ENCODE results near the gene MAJIN.

MAJIN gene

GRCh38 chr11:64932324-64932723 lies 39.6 kb downstream of the MAJIN start:
- ATAC-seq = no peak
- DNase-seq = no peak

- ATAC-seq = no peak
These were observed 40.6 kb downstream of the MAJIN start for GRCh38 chr11:64931290-64931689.

GRCh38 chr11:64930340-64930739 lies 41.6 kb downstream of the MAJIN start:
- ATAC-seq (no peak), DNase-seq (no peak)

More at GRCh38 chr11:64931290-64931689, 40.6 kb downstream of the MAJIN start:
- DNase-seq = no peak

DNA sequence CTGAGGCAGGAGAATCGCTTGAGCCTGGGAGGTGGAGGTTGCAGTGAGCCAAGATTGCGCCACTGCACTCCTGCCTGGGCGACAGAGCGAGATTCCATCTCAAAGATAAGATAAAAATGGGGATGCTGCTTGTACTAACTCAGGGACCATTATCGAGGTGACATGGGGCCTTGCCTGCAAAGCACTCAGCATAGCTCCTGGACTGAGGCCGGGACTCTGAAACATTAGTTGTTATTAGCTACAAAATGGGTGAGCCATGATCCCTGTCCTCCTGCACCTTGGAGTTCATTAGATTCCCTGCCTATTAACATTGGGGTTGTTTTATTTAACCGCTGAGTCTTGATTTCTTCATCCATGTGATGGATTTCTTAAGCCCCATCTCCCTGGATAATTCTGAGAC lies 42.3 kb downstream of the MAJIN start:
- ATAC-seq = no peak
- DNase-seq = no peak

DNA sequence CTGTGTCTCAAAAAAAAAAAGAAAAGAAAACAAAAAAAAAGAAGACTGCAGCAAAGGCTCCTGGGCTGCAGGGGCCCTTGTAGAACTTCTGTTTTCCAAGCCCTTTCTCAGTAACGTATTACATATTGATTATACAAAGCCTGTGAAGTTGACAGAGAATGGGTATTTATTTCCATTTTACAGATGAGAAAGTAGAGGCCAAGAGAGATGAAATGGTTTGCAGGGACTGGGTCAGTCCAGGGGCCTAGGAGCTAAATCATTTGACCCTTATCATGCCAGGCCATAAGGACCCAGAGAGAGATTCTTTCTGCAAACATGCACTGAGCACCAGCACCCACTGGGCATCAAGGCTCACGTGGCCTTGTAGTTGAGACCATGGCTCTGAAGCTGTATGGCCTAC lies 43.0 kb downstream of the MAJIN start:
- no peak for DNase-seq
- ATAC-seq = no peak

DNA sequence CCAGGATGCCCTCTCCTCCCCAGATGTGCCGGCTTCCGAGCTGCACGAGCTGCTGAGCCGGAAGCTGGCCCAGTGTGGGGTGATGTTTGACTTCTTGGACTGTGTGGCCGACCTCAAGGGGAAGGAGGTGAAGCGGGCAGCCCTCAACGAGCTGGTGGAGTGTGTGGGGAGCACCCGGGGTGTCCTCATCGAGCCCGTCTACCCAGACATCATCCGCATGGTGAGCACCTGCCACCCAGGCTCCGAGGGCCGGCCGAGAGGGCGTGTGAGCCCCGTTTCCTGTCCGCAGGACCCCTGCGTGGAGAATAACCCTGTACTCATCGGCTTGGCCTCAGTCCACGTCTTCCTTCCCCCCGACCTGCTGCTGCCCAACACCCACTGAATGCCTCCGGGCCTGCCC lies 45.2 kb downstream of the MAJIN start:
- no peak for DNase-seq
- no peak for ATAC-seq

DNA sequence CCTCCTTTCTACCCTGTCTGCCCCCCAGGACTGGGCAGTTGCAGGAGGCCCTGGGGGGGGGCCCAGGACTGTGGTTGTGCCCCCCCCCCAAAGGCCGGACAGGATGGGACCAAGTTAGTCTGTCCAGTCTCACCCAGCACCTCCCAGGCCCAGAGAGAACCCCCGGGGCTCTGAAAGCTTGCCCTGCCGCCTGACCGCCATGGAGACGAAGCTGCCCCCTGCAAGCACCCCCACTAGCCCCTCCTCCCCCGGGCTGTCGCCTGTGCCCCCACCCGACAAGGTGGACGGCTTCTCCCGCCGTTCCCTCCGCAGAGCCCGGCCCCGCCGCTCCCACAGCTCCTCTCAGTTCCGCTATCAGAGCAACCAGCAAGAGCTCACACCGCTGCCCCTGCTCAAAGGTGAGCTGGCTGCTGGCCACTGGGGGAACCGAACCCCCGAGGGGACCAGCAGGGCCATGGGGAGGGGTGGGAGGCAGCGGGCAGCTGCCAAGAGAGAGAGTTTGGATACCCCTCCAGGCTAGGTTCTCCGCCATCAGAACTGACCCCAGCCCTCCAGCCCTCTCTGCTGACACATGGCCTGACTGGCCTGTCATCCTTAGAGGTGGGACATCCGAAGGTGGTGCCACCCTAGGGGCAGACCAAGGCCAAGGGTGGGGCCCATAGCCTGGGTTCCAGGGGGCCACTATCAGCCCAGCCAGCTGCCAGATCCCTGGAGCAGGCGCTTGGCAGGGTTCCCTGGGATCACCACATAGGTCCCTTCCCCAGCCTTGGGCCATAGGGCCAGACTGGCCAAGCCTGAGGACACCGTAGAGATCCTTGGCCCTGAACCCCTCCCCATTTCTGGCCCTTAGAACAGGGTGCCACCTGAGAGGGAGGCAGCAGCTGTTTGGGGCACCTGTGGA lies 46.1 kb downstream of the MAJIN start:
- no peak for DNase-seq
- no peak for ATAC-seq

GRCh38 chr11:64924910-64925284 lies 47.0 kb downstream of the MAJIN start:
- DNase-seq = peak; percentile 31

DNA sequence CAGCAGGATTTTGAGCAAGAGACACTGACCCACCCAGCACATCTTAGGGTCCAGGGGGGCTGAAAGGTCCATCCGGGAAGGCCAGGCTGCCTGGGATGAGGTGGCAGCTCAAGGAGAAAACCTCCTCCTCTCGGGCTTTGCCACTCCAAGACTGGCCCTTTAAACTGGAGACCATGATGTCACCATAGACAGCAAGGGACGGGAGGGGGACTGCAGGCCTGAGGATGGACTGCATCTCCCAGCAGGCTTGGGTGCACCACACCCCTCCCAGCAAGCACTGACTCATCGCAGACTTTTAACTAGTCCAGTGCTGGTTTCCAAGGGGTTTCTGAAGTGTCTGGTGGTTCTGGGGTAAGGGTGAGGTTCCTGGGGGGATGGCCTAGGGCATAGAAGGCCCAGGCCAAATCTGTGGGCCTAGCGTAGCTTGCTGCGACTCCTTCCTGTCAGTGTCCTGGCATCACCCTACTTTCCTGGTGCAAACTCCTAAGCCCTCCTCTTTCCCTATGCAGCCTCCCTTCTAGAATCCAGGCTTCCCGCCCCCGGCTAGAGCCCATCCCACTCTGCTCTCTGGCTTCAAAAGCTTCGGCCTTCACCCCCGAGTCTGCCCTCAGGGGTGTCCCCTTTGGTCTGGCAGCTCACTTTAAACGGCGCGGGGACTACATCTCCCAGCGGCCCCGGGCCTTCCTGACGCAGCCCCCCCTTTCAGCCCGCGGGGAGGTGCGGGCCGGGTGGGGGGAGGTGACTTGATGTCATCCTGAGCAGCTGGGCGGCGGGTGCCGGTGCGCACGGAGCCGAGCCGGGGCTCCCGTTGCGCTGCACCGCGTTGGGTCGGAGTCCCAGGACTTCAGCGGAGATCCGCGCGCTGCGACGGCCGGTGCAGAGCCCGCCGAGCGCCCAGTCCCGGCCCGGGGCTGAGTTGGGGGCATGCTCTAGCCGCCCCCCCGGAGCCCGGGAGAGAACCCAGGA lies 47.7 kb downstream of the MAJIN start, which contains the start of gene PPP2R5B:
PPP2R5B (plus strand) TSS at position 746 of the 966 bp plus-strand sequence. CDS start 1,046 bp downstream, outside the sequence.
- ATAC-seq (peak; percentile 95), DNase-seq (peak; percentile 89)

More at GRCh38 chr11:64924910-64925284, 47.0 kb downstream of the MAJIN start:
- ATAC-seq = no peak

DNA sequence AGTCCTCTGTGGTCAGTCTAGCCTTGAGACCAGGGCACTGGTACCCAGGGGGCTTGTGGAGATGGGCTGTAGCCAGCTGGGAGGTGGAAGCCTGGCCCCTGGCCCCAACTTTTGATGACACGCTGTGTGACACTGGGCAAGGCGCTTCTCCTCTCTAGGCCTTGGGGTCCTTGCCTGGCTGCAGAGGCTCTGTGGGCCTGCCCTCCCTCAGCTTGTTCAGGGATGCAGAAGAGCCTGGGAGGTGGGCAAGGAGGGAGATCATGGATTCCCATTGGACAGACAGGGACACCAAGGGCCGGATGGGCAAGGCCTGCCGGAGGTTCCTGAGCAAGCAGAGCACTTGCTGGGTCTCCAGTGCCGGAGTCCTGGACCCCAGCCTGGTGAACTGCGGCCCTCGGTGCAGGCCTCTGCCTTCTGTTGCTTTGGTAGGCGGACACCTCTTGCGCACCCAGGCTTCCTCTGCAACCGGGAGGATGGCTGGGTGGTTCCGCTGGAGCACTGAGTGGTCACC lies 48.7 kb downstream of the MAJIN start:
- ATAC-seq (no peak), DNase-seq (no peak)

DNA sequence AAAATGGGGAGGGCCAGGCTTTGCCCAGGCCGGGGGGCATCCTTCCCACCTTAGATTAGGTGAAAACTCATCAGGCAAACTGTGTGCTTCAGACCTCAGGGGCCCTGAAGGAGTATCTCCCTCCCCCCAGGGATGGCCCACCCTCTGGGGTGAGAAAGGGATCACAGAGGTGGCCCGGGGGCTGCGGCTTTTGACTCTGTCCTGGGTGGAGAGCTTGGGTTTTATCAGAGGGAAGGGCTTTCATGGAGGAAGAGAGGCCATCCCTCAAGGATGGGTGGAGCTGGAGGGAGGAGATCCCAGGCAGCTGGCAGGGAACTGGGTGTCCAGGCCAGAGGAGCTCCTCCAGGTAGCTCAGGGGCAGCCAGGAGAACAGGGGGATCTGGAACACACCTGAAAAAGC lies 50.5 kb downstream of the MAJIN start:
- ATAC-seq = no peak
- no peak for DNase-seq

- DNase-seq (no peak), ATAC-seq (no peak)
These were observed 51.8 kb downstream of the MAJIN start for GRCh38 chr11:64920124-64920523.

DNA sequence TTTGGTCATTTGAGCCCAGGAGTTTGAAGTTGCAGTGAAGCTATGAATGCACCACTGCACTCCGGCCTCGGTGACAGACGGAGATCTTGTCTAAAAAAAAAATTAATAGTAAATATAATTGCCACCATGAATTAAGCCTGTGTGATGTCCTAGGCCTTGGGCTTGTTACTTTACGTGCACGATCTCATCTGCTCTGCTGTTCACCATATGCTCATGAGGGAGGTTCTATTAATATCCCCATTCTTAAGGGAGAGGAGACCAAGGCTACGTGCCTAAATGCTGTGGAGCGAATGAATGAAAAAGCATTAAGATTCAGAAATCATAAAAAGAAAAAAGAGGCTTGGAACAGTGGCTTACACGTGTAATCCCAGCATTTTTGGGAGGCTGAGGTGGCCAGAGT lies 52.3 kb downstream of the MAJIN start:
- DNase-seq (no peak), ATAC-seq (no peak)

- DNase-seq (no peak), ATAC-seq (no peak)
These were observed 53.9 kb downstream of the MAJIN start for GRCh38 chr11:64918017-64918416.

DNA sequence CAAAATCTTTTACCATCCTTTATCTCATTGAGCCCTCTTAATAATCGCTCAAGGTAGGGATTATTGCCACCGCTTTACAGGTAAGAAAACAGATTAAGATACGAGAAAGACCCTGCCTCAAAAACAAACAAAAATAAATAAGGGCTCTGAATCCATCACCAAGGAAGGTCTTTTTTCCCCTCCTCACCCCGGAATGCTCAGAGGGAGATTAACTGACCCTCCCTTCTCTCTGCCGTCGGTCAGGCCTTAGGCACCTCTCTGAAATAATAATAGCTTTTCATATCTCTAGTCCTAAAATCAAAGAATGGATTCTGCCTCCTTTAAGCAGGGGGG lies 54.3 kb downstream of the MAJIN start:
- DNase-seq (no peak), ATAC-seq (no peak)

DNA sequence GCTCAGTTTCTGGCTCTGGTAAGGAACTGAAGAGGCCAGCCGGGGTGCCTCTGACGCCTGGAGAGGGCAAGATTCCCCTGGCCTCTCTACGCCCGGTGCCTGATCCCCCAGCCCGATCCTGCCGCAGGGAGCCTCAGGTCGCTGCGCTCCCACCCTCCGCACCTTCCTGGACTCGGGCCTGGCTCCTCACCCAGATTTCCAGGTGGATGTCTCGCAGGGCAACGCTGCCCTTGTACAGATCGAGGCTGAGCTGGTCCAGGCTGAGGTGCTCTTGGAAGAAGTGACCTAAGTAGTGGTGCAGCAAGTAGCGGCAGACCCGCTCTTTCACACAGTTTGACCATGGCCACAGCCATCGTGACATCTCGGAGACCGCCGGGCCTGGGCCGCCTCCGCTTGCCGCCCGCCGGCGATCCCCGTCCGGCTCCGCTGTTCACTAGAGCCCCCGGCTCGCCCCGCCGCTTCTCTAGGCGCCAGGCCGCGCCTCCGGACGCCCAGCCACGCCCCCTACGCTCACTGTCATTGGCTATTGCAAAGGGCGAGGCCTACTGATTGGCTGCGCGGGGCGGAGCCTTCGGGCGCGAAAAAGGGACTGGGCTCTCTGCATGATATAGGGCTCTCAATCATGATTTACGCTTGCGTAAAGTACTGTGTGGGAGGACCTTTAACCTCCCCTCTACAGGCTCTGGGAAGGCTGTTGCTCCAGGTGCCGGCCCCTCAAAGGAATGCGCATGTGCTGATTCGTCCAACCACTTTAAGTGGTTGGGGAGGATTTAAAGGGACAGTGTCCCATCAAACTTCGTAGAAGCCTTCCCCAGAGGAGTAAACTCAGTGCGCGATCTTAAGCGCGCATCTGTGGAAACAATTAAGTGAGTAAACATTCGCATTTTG lies 54.9 kb downstream of the MAJIN start, which contains the start of gene ATG2A:
ATG2A (minus strand) TSS at position 435 of the 888 bp plus-strand sequence; CDS start at position 361, 74 bp downstream.
- DNase-seq = peak; percentile 99
- peak; percentile 99 for ATAC-seq

DNA sequence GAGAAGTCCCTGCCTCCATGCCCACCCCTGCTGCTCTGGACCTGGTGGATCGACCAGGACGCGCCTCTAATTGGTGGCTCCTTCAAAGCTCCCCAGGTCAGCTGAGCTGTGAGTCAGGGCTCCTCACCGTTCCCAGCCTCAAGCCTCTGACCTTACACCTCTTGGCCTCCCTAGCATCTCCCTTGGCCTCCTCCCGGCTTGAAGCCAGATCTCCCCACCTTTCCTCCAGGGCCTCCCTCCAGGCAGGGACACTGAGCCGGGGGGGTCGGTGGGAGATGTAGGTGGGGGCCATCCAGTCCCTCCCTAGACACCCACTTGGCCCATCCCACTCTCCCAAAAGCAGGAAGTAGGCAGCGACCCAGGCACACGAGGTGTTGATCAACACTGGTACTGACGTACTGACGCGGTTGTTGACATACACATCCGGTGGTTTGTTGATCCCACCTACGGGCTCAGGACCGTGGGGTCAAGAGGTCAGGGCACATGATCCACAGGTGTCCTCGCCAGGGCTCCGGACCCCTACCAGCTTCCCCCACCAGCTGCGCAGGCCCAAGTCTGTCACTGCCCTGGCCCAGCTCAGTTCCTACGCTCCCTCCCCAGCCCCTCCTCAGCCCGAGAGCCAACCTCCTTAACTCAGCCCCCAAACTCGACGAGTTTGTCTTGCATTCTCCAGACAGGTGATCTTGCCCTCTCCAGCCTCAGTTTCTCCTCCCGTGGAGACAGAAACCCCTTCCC lies 55.7 kb downstream of the MAJIN start:
- ATAC-seq (no peak), DNase-seq (peak; percentile 34)

GRCh38 chr11:64915376-64915887 lies 56.5 kb downstream of the MAJIN start:
- ATAC-seq = no peak
- no peak for DNase-seq

DNA sequence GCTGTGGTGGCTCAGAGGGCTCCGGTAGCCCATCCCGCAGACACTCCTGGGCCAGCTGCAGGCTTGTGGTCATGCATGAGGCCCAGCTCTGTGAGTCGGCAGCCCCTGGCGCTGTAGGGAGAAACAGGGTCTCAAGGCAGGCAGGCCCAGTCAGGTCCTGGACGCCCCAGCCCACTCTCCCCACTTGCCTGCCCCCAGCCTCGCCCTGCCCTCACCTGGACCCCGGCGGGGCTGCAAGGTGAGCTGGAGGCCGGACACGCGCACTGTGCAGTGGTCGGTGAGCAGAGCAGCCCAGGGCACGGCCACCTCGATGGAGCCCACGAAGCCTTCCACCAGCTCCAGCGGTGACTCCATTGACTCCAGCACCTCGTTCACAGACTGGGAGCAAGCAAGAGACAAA lies 57.8 kb downstream of the MAJIN start:
- ATAC-seq (no peak), DNase-seq (no peak)

- ATAC-seq (no peak), DNase-seq (no peak)
These were observed 58.7 kb downstream of the MAJIN start for GRCh38 chr11:64913171-64913727.
